C1 segment of cervical spinal cord (tissue), 14 donors: ENCODE results near the gene TAGLN.
A peak's percentile ranks its signal among the peaks of the same experiment; 100 is the strongest.

ENCODE experiments used
- DNase-seq, 14 donors: peaks; one replicate each; lab custom pipeline; 2025; lab: John Stamatoyannopoulos, UW

Gene TAGLN

GRCh38 chr11:117230286-117230961 lies 31.3 kb downstream of the TAGLN start:
- no peak for DNase-seq

GRCh38 chr11:117230999-117231841 lies 32.0 kb downstream of the TAGLN start:
- DNase-seq, result no peak

DNA sequence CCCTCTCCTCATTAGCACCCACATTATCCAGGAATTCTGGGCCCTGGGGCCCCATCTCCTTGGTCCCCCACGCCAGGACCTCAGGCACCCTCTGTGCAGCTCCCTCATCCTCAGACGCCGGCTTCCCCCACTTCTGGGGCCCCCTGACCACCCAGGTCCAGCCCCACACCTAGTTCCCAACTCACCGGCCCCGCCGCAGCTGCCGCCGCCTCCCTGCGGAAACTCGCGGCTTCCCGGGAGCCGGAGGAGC lies 32.6 kb downstream of the TAGLN start, which contains the start of gene PCSK7:
PCSK7 (minus strand) TSS at position 232 of the 250 bp plus-strand sequence. CDS start 2,229 bp downstream, outside the sequence.
- DNase-seq, result peak in 1 of 14 donors; percentile 74

- DNase-seq, result peak in 13 of 14 donors; percentile 67 to 94 (median 85)
Observed at GRCh38 chr11:117232092-117232878, 33.1 kb downstream of the TAGLN start, which contains the start of gene RNF214. Gene RNF214, plus strand, starts transcription at chr11:117232671. Its CDS starts 1,602 bp downstream, at chr11:117234273.

GRCh38 chr11:117232911-117233409 lies 33.8 kb downstream of the TAGLN start:
- DNase-seq, result peak in 4 of 14 donors; percentile 9 to 56 (median 36)

DNA sequence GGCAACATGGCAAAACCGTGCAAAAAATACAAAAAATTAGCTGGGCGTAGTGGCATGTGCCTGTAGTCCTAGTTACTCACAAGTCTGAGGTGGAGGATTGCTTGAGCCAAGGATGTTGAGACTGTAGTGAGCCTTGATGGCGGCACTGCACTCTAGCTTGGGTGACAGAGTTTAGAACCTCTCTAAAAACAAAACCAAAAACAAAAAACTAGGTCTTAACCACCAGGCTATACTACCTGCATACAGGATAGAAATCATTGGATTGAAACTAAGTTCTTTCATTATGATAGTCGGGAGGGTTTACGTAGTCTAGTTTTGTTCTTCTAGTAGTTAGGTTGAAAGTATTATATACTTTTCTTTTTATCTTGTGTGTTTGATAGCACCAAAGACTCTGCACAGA lies 39.1 kb downstream of the TAGLN start:
- no peak for DNase-seq

GRCh38 chr11:117239295-117239694 lies 40.1 kb downstream of the TAGLN start:
- no peak for DNase-seq

GRCh38 chr11:117248341-117248740 lies 49.2 kb downstream of the TAGLN start:
- no peak for DNase-seq

GRCh38 chr11:117249571-117249970 lies 50.4 kb downstream of the TAGLN start:
- no peak for DNase-seq

DNA sequence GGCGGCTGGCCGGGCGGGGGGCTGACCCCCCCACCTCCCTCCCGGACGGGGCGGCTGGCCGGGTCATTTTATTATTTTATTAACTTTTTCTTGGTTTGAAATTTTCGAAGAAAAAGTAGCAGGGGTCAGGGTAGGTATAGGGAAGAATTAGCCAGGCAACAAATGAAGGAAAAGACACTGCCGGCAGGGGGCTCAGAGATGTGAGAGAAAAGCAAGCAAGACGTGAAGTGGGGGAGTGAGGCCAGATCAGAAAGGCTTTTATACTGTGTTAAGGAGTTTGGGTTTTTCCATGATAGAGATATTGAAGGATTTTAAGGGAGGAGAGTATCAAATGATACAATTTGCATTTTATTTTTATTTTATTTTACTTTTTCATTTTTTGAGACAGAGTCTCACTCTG lies 52.3 kb downstream of the TAGLN start:
- no peak for DNase-seq

DNA sequence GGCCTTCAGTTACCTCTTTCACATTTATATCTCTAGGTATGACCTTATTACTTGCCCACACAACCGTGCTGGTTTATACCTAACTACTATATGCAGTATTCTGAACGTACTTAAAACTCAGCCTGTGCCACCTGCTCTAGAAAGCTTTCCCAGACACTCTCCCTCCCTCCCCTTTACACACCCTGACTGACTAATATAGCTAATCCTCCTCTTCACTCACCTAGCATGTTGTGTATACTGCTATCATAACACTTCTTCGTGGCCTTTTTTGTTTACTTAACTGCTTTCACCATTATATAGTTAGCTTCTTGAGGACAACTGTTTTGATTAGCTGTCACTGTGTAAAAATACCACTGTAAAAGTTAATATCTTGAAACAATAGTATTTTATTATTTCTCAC lies 56.8 kb downstream of the TAGLN start:
- DNase-seq, result no peak

DNA sequence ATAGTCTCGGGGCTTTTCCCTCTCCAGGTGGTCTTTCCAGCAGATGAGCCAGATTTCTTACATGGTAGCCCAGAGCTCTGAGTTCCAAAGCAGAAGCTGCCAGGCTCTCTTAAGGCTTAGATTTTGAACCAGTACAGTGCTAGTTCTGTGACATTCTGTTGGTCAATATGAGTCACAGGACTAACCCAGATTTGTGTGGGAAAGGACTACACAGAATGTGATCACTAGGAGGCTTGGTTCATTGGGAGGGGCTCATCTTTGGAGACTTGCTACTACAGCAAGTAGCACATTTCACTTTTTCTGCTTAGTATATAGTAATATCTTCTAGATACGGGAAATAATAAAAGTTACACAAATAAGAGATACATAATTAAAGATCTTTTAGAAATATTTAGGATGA lies 57.4 kb downstream of the TAGLN start:
- no peak for DNase-seq
